ENCODE measurements around the gene OR10H3.
"Not testable (repeated sequence)": the region's sequence is repeated elsewhere in the genome, so short reads cannot be mapped to it uniquely, and the experiment has no call there.

Gene OR10H3

GRCh38 chr19:15776991-15777970 is 39.5 kb downstream of the OR10H3 start:
- in situ Hi-C loops (cut with HindIII; ENCODE audit: low sequenced_read_pairs), result no loop called here

GRCh38 chr19:15779756-15780476 is 42.1 kb downstream of the OR10H3 start:
- in situ Hi-C loops (cut with HindIII; ENCODE audit: low sequenced_read_pairs), result no loop called here

GRCh38 chr19:15780610-15781418 is 43.0 kb downstream of the OR10H3 start:
- in situ Hi-C loops (cut with HindIII; ENCODE audit: low sequenced_read_pairs), result no loop called here

- in situ Hi-C loops (cut with HindIII; ENCODE audit: low sequenced_read_pairs), result no loop called here
These were observed 43.9 kb downstream of the OR10H3 start for GRCh38 chr19:15781661-15782060.

- in situ Hi-C loops (cut with HindIII; ENCODE audit: low sequenced_read_pairs), result no loop called here
These were observed 44.4 kb downstream of the OR10H3 start for GRCh38 chr19:15782211-15782610.

GRCh38 chr19:15782896-15783295 is 45.1 kb downstream of the OR10H3 start:
- in situ Hi-C loops (cut with HindIII; ENCODE audit: low sequenced_read_pairs), result not testable (repeated sequence)

- in situ Hi-C loops (cut with HindIII; ENCODE audit: low sequenced_read_pairs), result no loop called here
These were observed 49.9 kb downstream of the OR10H3 start, which contains the start of gene OR10H5 for GRCh38 chr19:15787611-15788155. TSS of gene OR10H5 (plus strand) at chr19:15787661. CDS start at chr19:15794049, 6,388 bp downstream.

- in situ Hi-C loops (cut with HindIII; ENCODE audit: low sequenced_read_pairs), result no loop called here
These were observed 50.9 kb downstream of the OR10H3 start for GRCh38 chr19:15788594-15789270.

- in situ Hi-C loops (cut with HindIII; ENCODE audit: low sequenced_read_pairs), result no loop called here
These were observed 52.3 kb downstream of the OR10H3 start for GRCh38 chr19:15790096-15790495.
